HG02970 (cell line): ENCODE measurements around the gene GXYLT2.

ENCODE experiments used
- ATAC-seq: cut with Tn5 transposase; IDR thresholded peaks from one replicate; pipeline ENCODE4 v1.9.1; 2021; ENCODE audit warnings: mild to moderate bottlenecking, moderate library complexity, moderate number of reproducible peaks; ENCODE audit not compliant: unreplicated experiment, low FRiP score

GXYLT2 gene

GRCh38 chr3:72887705-72888545 lies at the start of gene GXYLT2:
Gene GXYLT2 (plus strand): TSS chr3:72888046. CDS start chr3:72888234, 188 bp downstream.
- no peak for ATAC-seq

DNA sequence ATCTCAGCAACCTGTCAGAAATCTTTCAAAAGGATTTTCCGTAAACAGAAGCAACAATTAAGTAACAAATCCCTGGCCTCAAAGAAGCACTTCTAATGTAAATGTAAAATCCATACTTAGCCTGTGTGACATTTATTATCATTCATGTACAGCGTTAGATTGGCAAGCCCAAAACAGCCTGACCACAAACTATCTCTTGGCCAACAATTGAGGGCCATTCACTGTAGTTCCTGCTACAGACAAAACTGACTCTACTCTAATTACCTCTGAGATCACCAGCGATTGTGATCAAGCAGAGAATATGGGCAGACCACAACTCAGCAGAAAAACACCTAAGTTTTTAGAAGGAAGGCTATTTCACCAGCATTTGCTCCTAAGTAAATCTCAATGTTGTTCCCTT lies 48.8 kb upstream of the GXYLT2 start:
- no peak for ATAC-seq

DNA sequence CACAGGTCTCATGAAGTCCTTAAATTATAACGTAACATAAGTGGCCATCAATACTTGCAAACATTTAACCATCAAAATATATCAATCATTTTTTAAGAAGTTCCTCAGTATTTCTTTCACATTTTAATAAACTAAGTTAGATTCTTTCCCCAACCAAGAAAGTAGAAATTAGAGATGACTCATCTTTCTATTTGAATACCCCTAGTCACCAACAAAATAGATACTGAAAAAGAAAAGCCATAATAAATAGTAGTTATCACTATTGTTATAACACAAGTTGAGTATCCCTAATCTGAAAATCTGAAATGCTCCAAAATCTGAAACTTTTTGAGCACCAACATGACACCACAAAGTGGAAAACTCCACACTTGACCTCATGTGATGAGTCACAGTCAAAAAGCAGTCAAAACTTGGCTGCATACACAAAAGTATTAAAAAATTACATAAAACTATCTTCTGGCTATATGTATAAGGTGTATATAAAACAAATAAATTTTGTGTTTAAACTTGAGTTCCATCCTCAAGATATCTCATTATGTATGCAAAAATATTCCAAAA lies 43.3 kb upstream of the GXYLT2 start:
- no peak for ATAC-seq

DNA sequence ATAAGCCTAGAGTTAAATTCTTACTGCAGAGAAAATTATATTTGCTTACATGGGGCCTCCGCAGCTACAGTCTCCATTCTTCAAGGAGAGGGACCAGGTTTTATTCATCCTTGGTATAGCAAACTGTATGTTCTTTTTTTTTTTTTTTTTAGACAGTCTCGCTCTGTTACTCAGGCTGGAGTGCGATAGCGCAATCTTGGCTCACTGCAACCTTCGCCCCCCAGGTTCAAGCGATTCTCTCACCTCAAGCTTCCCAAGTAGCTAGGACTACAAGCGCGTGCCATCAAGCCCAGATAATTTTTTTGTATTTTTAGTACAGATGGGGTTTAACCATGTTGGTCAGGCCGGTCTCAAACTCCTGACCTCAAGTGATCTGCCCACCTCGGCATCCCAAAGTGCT lies 41.7 kb upstream of the GXYLT2 start:
- ATAC-seq, result no peak

GRCh38 chr3:72847282-72847681 lies 40.6 kb upstream of the GXYLT2 start:
- no peak for ATAC-seq

DNA sequence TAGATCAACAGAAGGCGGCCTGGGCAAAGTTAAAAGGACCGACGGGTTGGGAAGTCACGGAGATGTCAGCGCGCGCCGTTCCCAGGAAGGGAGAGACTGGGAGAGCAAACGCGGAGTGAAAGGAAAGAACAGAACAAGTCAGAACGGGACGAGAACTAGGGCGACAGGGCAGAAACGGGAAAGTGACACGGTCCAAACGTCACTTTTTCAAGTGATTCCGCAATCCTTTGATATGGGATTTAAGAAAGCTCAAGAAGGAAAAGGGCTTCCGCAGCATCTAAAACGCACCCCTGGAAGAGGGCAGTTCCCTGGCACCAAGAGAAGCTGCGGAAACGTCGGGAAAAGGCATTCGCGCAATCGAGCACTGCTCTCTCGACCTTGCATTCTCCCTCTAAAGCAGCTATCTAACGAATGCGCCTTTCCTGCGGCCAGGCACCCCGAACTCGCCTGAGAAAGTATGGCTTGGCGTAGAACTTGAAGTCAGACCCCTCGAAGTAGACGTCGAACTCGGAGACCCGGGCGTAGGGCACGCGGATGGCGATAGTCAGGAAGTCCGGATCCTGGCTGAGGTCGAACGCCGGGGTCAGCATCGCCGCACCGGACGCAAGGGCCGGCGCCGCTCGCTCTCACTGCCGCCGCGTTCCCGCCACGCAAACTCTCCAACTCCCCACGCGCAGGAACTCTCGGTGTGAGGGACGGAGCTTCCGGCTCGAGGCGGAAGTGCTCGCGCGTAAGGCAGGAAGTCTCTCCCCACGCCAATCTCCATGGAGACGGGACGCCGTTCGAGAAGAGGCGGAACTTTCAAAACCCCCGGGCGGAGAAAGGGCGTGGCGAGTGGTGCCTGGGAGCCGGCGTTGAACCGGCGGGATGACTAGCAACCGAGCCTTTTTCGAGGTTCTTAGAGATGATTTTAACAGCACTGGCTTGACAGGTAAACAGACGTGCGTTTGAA lies 39.8 kb upstream of the GXYLT2 start, which contains the start of gene SHQ1:
SHQ1 (minus strand) TSS at position 695 of the 952 bp plus-strand sequence; CDS start at position 590, 105 bp downstream.
- peak; percentile 84 for ATAC-seq

DNA sequence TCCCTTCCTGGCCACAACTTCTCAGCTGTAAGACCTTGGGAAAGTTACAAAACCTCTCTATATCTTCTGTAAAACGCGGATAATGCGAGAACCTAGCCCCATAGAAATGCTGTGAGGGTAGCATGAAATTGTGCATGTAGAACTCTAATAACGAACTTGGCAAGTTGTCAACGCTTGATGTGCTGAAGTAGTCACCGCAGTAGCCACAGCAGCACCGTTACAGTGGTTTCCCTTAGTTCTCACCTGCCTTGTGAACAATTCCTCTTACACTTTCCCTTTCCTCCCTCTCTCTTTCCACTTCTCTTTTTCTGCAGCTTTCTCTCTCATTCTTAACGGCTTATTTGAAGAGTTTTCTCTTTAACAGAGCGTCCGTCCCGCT lies 39.2 kb upstream of the GXYLT2 start:
- peak; percentile 18 for ATAC-seq

DNA sequence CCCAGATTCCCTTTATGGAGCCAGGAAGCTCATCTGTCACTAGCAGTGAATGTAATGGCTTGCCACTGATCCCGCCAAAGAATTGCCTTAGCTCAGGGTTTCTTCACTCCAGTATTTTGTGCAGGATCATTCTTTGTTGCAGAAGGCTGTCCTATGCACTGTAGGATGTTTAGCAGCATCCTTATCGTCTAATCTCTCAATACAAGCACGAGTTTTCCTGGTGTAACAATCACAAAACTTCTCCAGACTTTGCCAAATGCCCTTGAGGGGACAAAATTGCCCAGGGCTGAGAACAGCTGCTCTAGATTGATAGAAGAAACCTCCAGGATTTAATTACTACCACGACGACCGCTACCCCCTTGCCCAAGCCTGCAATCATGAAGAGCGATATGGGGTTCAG lies 32.8 kb upstream of the GXYLT2 start:
- ATAC-seq, result no peak

- ATAC-seq, result no peak
Observed at GRCh38 chr3:72860053-72860452, 27.8 kb upstream of the GXYLT2 start.

- no peak for ATAC-seq
Observed at GRCh38 chr3:72860846-72861245, 27.0 kb upstream of the GXYLT2 start.

DNA sequence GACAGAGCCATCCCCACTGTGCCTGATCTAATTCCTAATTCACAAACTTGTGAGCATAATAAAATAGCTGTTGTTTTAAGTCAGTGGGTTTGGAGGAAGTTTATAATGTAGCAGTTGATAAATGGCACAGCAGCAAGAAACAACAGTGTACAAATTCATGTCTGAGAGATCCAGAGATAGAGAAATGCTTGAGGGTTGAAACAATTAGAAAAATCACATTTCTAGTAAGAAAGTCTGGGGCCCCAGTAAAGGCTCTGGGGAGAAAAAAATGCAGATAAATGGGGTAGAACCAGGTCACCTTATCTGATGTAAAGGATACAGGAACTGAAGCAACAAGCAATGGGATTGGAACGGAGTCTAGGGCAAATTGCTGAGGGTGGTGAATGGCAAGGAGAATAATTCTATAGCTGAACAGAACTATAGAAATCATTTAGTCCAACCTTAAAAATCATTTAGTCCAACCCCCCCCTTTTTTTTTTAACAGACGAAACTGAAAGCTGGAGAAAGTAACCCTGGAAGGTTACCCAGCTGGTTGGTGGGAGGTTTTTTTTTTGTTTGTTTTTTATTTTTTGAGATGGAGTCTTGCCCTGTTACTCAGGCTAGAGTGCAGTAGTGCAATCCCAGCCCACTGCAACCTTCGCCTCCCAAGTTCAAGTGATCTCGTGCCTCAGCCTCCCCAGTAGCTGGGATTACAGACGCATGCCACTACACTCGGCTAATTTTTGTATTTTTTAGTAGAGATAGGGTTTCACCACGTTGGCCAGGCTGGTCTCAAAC lies 25.3 kb upstream of the GXYLT2 start:
- no peak for ATAC-seq

GRCh38 chr3:72872183-72872582 lies 15.7 kb upstream of the GXYLT2 start:
- ATAC-seq, result no peak

DNA sequence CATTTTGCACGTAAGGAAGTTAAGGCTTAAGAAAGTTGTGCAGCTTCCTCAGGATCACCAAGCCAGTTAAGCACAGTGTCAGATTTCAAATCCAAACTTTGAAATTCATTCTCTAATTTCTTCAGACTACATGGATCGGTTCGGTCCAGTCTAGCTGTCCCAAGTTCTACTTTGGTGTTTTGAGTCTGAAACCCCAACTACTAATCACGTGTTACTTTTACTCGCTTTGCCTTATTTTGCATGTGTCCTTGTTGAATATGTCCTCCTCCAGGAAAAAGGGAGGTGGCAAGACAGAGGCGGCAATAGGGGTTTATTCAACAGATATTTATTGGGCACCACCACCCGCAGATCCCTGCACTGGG lies 522 bp upstream of the GXYLT2 start:
- ATAC-seq, result no peak

GRCh38 chr3:72888546-72889309 lies 882 bp downstream of the GXYLT2 start:
- no peak for ATAC-seq

DNA sequence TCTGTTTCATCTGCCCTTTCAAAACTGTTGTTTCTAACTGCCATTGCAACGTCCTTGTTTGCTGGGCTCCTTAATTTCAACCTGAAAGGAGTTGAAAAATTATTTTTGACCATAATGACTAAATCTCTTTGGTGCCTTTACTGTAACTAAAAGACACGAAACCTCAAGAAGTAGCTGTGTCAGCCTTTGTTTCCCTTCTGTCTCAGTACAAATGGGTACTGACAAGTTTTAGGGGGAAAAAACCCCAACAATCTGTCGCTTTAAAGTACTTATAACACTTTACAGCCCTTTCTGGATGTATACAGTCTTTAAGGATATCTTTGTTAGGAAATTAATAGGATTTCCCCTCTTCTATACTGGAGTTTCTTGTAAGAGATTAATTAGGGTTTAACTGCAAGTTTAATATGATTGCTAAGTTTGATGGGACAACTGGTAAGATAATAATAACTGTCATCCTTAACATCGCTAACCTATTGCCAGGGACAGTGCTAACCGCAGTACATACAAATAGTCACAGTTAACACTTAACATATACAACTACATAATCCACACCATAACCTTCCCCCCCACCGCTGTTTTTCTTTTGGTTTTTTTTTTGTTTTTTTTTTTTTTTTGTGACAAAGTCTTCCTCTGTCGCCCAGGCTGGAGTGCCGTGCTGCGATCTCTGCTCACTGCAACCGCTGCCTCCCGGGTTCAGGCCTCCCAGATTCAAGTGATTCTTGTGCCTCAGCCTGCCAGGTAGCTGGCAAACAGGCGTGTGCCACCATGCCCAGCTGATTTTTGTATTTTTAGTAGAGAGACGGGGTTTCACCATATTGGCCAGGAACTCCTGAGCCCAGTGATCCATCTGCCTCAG lies 1.7 kb downstream of the GXYLT2 start:
- no peak for ATAC-seq

DNA sequence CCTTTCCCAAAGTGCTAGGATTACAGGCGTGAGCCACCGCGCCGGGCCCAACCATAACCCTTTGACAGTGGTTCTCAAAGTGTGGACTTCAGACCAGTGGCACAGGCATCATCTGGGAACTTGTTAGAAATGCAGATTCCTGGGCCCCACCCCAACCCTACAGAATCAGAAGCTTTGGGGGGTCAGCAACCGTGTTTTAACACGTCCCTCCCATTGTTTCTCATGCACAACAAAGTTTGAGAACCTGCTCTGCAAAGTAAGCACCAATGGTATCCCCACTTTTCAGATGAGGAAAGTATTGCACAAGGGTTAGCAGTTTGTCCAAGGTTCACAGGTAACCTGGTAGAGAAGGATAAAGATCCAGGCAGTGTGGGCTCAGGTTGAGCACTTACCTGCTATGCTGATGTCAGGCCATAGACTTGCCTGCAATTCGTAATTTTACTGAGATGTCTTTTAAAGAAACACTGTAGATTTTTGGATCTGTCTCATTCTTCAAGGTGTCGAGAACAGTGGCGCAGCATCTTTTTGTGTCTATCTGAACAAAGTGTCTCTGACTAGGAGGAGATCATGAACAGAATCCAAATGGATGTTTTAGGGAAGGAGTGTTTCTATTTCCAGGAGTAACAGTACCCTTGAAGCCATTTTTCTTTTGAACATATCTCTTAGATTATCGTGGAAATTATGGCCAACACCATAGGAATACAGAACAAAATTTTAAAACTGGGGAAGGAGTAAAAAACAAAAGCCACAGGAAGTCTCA lies 2.5 kb downstream of the GXYLT2 start:
- ATAC-seq, result no peak

- ATAC-seq, result no peak
Observed at GRCh38 chr3:72891053-72891855, 3.4 kb downstream of the GXYLT2 start.
